ENCODE measurements around the gene MALAT1.
"Not testable (repeated sequence)": the region's sequence is repeated elsewhere in the genome, so short reads cannot be mapped to it uniquely, and the experiment has no call there.

Gene MALAT1

GRCh38 chr11:65498727-65498976, 193 bp upstream of the MALAT1 start:
- no peak for DNase-seq (ENCODE audit: low spot score)

- no peak for DNase-seq (ENCODE audit: low spot score)
Observed at GRCh38 chr11:65499713-65500386, 1.0 kb downstream of the MALAT1 start.

GRCh38 chr11:65500387-65501185, 1.7 kb downstream of the MALAT1 start:
- DNase-seq (ENCODE audit: low spot score): peak; percentile 55

GRCh38 chr11:65501186-65501471, 2.3 kb downstream of the MALAT1 start:
- no peak for DNase-seq (ENCODE audit: low spot score)

GRCh38 chr11:65501472-65502273, 2.8 kb downstream of the MALAT1 start:
- no peak for DNase-seq (ENCODE audit: low spot score)

- no peak for DNase-seq (ENCODE audit: low spot score)
Observed at GRCh38 chr11:65502274-65502554, 3.4 kb downstream of the MALAT1 start.

- DNase-seq (ENCODE audit: low spot score): no peak
Observed at GRCh38 chr11:65502555-65503367, 3.9 kb downstream of the MALAT1 start.

- DNase-seq (ENCODE audit: low spot score): no peak
Observed at GRCh38 chr11:65503368-65503948, 4.6 kb downstream of the MALAT1 start.

- no peak for DNase-seq (ENCODE audit: low spot score)
Observed at GRCh38 chr11:65503949-65504673, 5.3 kb downstream of the MALAT1 start.

GRCh38 chr11:65504674-65505465, 6.0 kb downstream of the MALAT1 start:
- no peak for DNase-seq (ENCODE audit: low spot score)

- DNase-seq (ENCODE audit: low spot score): no peak
Observed at GRCh38 chr11:65505466-65506289, 6.8 kb downstream of the MALAT1 start.

- DNase-seq (ENCODE audit: low spot score): no peak
Observed at GRCh38 chr11:65506290-65506771, 7.5 kb downstream of the MALAT1 start.

GRCh38 chr11:65506772-65507505, 8.1 kb downstream of the MALAT1 start:
- peak; percentile 83 for DNase-seq (ENCODE audit: low spot score)

- not testable (repeated sequence) for DNase-seq (ENCODE audit: low spot score)
Observed at GRCh38 chr11:65512311-65512710, 13.5 kb downstream of the MALAT1 start.

- no peak for DNase-seq (ENCODE audit: low spot score)
Observed at GRCh38 chr11:65516135-65516968, 17.5 kb downstream of the MALAT1 start.

- not testable (repeated sequence) for DNase-seq (ENCODE audit: low spot score)
Observed at GRCh38 chr11:65518941-65519549, 20.2 kb downstream of the MALAT1 start.

GRCh38 chr11:65521777-65522521, 23.1 kb downstream of the MALAT1 start:
- DNase-seq (ENCODE audit: low spot score): not testable (repeated sequence)

Measured in putamen (tissue), 1 donor.